ENCODE data around the gene KCNQ2.

KCNQ2 gene

DNA sequence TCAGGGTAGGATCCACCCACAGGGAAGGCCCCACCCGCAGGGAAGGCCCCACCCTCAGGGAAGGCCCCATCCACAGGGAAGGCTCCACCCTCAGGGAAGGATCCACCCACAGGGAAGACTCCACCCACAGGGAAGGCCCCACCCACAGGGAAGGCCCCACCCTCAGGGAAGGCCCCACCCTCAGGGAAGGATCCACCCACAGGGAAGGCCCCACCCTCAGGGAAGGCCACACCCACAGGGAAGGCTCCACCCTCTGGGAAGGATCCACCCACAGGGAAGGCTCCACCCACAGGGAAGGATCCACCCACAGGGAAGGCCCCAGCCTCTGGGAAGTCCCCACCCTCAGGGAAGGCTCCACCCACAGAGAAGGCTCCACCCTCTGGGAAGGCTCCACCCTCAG is 40.5 kb downstream of the KCNQ2 start:
- 0% methylated on average over 1 of the region's 1 CpG; no CpG with 5 or more reads in 1 of the 2 experiments for WGBS, 2 experiments (ENCODE audit: insufficient coverage in 2 of 2)
- Histone ChIP-seq H3K36me3 (ENCODE audit: control insufficient read depth, insufficient read depth, low read length) (no peaks in the 10 kb centered on the region), H3K4me3 (ENCODE audit: extremely low read depth, insufficient read depth, low read length, poor library complexity, severe bottlenecking) (no peak overlapping the region), H3K9me3 (ENCODE audit: control insufficient read depth, low read length) (no peaks in the 10 kb centered on the region), H3K4me1 (ENCODE audit: control insufficient read depth, insufficient read depth, low read length, poor library complexity, severe bottlenecking) (no peaks in the 10 kb centered on the region), H3K27ac (ENCODE audit: low read depth, low read length, severe bottlenecking) (no peak overlapping the region)

DNA sequence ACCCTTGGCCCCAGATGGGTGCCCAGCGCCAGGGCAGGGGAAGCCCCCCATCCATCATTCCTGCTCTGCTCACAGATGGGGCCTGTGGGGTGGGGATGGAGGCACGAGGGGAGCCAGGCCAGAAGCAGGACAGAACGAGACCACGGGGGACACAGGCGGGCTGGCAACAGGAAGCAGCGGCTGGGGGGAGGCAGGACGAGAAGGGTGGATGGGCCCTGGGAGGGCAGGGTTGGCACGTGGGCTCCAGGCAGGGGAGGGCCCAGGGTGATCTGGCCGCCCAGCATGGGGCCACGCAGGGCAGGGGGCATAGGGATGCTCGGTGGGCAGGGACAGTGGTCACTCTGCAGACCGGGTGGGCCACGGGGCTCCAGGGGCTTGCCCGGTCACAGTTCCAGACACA is 41.6 kb downstream of the KCNQ2 start:
- Histone ChIP-seq H3K27ac (ENCODE audit: low read depth, low read length, severe bottlenecking) (no peak overlapping the region), H3K4me3 (ENCODE audit: extremely low read depth, insufficient read depth, low read length, poor library complexity, severe bottlenecking) (no peak overlapping the region), H3K4me1 (ENCODE audit: control insufficient read depth, insufficient read depth, low read length, poor library complexity, severe bottlenecking) (no peaks in the 10 kb centered on the region), H3K36me3 (ENCODE audit: control insufficient read depth, insufficient read depth, low read length) (no peaks in the 10 kb centered on the region), H3K9me3 (ENCODE audit: control insufficient read depth, low read length) (no peaks in the 10 kb centered on the region)
- WGBS, 2 experiments (ENCODE audit: insufficient coverage in 2 of 2) = 88 to 93% methylated on average over 9 to 10 of the region's 14 CpGs

DNA sequence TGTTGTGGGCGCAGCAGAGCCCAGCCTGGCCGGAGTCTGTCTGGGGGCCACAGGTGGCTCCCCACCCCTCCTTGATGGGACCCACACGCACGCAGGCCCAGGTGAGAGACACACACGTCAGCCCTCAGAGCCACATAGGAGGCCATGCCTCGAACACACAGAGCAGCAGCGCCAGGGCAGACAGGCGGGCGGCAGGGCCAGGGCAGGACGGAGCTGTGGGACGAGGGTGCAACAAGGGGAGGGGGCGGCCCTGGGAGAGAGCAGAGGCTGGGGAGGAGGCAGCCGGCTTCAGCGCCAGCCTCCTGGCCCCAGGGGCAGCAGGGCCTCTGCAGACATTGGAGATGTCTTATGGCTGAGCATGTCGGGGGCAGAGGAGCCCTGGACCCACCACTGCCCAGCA is 42.5 kb downstream of the KCNQ2 start:
- H3K36me3 ChIP-seq (ENCODE audit: control insufficient read depth, insufficient read depth, low read length) = no peaks in the 10 kb centered on the region
- no peaks in the 10 kb centered on the region for H3K9me3 ChIP-seq (ENCODE audit: control insufficient read depth, low read length)
- H3K4me3 ChIP-seq (ENCODE audit: extremely low read depth, insufficient read depth, low read length, poor library complexity, severe bottlenecking) = no peak overlapping the region
- WGBS, 2 experiments (ENCODE audit: insufficient coverage in 2 of 2) = 94 to 98% methylated on average over 14 to 15 of the region's 15 CpGs
- H3K4me1 ChIP-seq (ENCODE audit: control insufficient read depth, insufficient read depth, low read length, poor library complexity, severe bottlenecking) = no peaks in the 10 kb centered on the region
- no peak overlapping the region for H3K27ac ChIP-seq (ENCODE audit: low read depth, low read length, severe bottlenecking)

DNA sequence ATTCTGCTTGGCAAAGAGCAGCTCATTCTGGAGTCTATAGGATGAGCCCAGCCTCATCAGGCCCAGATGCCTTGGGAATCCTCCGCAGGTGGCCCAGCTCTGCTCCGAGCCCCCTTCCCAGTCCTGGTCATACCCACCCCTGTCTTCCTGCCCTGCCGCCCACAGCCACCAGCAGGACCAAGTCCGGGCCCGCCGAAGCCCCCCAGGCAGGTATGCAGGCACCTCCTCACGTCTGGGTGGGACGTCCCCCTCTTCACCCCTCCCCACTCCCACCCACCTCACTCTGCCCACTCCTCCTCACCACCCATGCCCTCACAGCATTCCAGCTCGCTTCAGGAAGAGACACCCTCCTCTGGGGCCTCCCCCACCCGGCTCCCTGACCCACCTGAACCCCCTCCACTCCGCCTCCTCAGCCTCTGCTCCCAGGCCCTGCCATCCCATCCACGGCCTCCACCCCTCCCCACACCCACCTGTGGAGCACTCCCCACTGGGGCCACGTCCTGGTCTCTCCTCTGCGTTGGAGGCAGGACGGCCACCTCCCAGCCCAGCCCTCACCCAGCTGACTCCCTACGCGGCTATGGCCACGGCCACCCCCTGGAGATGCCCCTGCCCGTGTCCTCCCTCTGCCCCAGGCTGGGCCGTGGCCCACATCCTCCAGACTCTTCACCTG is 43.4 kb downstream of the KCNQ2 start:
- H3K4me3 ChIP-seq (ENCODE audit: extremely low read depth, insufficient read depth, low read length, poor library complexity, severe bottlenecking) = no peak overlapping the region
- H3K36me3 ChIP-seq (ENCODE audit: control insufficient read depth, insufficient read depth, low read length) = no peaks in the 10 kb centered on the region
- no peaks in the 10 kb centered on the region for H3K9me3 ChIP-seq (ENCODE audit: control insufficient read depth, low read length)
- WGBS, 2 experiments (ENCODE audit: insufficient coverage in 2 of 2) = 92 to 93% methylated on average over 9 to 20 of the region's 20 CpGs
- no peak overlapping the region for H3K27ac ChIP-seq (ENCODE audit: low read depth, low read length, severe bottlenecking)
- no peaks in the 10 kb centered on the region for H3K4me1 ChIP-seq (ENCODE audit: control insufficient read depth, insufficient read depth, low read length, poor library complexity, severe bottlenecking)

DNA sequence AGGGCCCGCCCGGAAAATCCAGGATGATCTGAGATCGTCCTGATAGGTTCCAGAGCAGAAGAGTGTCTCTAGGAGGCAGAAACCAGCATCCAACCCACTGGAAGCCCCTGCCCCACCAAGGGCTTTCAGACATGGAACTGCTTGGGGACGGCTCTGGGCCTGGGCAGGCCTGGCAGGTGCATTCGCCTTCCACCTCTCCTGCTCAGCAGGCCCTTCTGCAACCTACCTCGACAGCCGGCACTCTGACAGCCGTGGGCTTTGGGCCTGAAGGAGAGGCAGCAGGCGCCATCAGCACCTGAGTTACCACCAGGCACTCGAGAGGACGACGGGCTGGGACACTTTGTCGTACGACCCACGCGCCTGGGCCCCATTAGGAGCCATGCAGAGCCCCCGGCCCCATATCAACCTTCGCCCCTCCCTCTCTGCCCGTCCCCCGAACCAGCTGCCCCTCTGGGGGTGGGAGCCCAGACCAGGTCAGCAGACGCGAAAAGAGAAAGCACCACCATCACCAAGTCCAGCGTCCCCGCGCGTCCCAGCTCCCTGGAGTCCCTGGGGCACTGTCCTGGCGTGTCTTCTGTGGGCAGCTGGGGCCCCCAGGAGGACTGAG is 44.6 kb downstream of the KCNQ2 start:
- Histone ChIP-seq H3K36me3 (ENCODE audit: control insufficient read depth, insufficient read depth, low read length) (no peaks in the 10 kb centered on the region), H3K4me1 (ENCODE audit: control insufficient read depth, insufficient read depth, low read length, poor library complexity, severe bottlenecking) (no peaks in the 10 kb centered on the region), H3K4me3 (ENCODE audit: extremely low read depth, insufficient read depth, low read length, poor library complexity, severe bottlenecking) (no peak overlapping the region), H3K27ac (ENCODE audit: low read depth, low read length, severe bottlenecking) (no peak overlapping the region), H3K9me3 (ENCODE audit: control insufficient read depth, low read length) (no peaks in the 10 kb centered on the region)
- 90 to 95% methylated on average over 18 to 19 of the region's 27 CpGs for WGBS, 2 experiments (ENCODE audit: insufficient coverage in 2 of 2)

DNA sequence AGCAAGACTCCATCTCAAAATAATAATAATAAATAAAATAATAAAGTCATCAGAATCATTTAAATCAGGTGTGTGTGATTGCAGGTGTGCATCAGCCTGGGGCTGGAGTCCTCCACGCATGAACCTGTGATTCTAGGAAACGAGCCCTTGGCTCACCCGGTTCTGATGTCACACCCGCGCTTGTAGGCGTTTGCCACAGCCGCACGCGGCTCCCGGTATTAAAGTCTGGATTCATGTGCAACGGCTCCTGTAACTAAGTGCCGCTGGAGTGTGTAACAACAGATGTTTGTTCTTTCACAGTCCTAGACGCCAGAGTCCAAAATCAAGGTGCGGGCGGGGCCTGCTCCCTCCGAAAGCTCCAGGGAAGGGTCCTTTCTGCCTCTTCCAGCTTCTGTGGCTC is 45.2 kb downstream of the KCNQ2 start:
- 95 to 96% methylated on average over 16 of the region's 16 CpGs for WGBS, 2 experiments (ENCODE audit: insufficient coverage in 2 of 2)
- no peak overlapping the region for H3K27ac ChIP-seq (ENCODE audit: low read depth, low read length, severe bottlenecking)
- no peaks in the 10 kb centered on the region for H3K4me1 ChIP-seq (ENCODE audit: control insufficient read depth, insufficient read depth, low read length, poor library complexity, severe bottlenecking)
- H3K36me3 ChIP-seq (ENCODE audit: control insufficient read depth, insufficient read depth, low read length) = no peaks in the 10 kb centered on the region
- no peaks in the 10 kb centered on the region for H3K9me3 ChIP-seq (ENCODE audit: control insufficient read depth, low read length)
- H3K4me3 ChIP-seq (ENCODE audit: extremely low read depth, insufficient read depth, low read length, poor library complexity, severe bottlenecking) = no peak overlapping the region

DNA sequence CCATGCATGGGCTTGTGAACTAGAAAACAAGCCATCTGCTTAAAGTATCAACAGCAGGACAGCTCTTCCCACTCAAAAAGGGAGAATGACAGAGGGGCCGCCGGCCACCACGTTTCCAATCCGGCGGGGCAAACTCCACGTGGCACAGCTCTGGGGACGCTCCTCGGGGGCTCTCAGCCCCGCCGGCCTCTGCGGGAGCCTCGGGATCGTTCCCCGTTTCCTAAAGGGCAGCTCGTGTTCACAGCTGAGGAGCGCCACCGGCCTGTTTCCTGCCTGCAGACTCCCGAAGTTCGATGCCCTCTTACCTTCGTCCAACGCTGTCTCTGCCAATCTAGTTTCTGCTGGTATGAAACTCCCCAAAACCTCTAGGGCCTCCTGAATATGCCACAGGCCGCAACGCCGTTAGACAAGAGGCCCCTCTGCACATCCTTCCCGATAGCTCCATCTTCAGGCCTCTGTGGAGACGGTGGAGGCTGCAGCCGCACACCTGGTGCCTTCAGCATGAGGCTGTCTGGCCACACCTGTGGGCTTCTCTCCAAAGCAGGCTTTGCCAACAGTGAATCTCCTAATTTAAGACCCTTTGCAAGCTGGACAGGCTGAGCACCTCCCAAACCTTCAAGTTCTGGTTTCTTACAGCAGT is 46.5 kb downstream of the KCNQ2 start:
- no peaks in the 10 kb centered on the region for H3K36me3 ChIP-seq (ENCODE audit: control insufficient read depth, insufficient read depth, low read length)
- H3K9me3 ChIP-seq (ENCODE audit: control insufficient read depth, low read length) = no peaks in the 10 kb centered on the region
- no peak overlapping the region for H3K27ac ChIP-seq (ENCODE audit: low read depth, low read length, severe bottlenecking)
- no peaks in the 10 kb centered on the region for H3K4me1 ChIP-seq (ENCODE audit: control insufficient read depth, insufficient read depth, low read length, poor library complexity, severe bottlenecking)
- no peak overlapping the region for H3K4me3 ChIP-seq (ENCODE audit: extremely low read depth, insufficient read depth, low read length, poor library complexity, severe bottlenecking)
- 95% methylated on average over 27 of the region's 27 CpGs for WGBS, 2 experiments (ENCODE audit: insufficient coverage in 2 of 2)

DNA sequence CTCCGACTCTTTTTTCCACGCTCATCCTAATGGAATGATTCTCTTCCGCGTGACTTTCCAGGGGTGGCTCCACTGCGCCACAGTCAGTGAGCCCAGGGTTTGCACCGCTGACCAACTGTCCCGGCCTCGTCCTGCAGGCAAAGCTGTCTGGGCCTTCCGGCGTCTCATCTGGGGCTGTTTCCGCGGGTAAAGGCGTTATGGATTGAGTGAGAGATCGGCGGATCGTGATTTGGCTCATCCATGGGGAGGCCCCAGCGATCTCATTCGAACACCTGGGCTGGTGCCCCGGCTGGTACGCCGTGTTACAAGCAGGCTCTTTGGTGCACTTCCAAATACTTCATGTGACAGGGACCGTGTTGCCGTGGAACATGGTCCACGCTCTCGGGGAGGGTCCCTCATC is 47.8 kb downstream of the KCNQ2 start:
- H3K27ac ChIP-seq (ENCODE audit: low read depth, low read length, severe bottlenecking) = no peak overlapping the region
- H3K36me3 ChIP-seq (ENCODE audit: control insufficient read depth, insufficient read depth, low read length) = no peaks in the 10 kb centered on the region
- H3K4me1 ChIP-seq (ENCODE audit: control insufficient read depth, insufficient read depth, low read length, poor library complexity, severe bottlenecking) = no peaks in the 10 kb centered on the region
- H3K9me3 ChIP-seq (ENCODE audit: control insufficient read depth, low read length) = no peaks in the 10 kb centered on the region
- no peak overlapping the region for H3K4me3 ChIP-seq (ENCODE audit: extremely low read depth, insufficient read depth, low read length, poor library complexity, severe bottlenecking)
- 86 to 87% methylated on average over 25 of the region's 25 CpGs for WGBS, 2 experiments (ENCODE audit: insufficient coverage in 2 of 2)

DNA sequence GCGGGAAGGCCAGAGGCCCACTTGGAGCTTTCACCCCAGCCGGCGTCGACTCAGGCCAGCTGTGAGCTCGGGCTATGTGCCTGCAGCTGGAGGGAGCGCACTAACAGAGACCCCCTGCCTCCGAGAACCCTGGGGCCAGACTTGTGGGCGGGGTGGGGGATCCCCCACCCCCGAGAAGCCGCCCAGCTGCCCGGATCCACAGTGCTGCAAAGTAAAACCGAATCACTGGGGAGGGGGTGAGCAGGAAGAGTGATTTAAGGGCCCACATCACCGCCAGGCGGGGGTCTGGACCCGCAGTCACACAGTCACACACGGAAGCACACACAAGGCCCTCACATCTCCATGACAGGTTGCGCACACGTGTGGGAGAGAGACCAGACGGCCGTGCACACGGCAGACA is 48.7 kb downstream of the KCNQ2 start:
- Histone ChIP-seq H3K36me3 (ENCODE audit: control insufficient read depth, insufficient read depth, low read length) (no peaks in the 10 kb centered on the region), H3K27ac (ENCODE audit: low read depth, low read length, severe bottlenecking) (no peak overlapping the region), H3K4me1 (ENCODE audit: control insufficient read depth, insufficient read depth, low read length, poor library complexity, severe bottlenecking) (no peaks in the 10 kb centered on the region), H3K9me3 (ENCODE audit: control insufficient read depth, low read length) (no peaks in the 10 kb centered on the region), H3K4me3 (ENCODE audit: extremely low read depth, insufficient read depth, low read length, poor library complexity, severe bottlenecking) (no peak overlapping the region)
- 86 to 87% methylated on average over 18 to 21 of the region's 21 CpGs for WGBS, 2 experiments (ENCODE audit: insufficient coverage in 2 of 2)

DNA sequence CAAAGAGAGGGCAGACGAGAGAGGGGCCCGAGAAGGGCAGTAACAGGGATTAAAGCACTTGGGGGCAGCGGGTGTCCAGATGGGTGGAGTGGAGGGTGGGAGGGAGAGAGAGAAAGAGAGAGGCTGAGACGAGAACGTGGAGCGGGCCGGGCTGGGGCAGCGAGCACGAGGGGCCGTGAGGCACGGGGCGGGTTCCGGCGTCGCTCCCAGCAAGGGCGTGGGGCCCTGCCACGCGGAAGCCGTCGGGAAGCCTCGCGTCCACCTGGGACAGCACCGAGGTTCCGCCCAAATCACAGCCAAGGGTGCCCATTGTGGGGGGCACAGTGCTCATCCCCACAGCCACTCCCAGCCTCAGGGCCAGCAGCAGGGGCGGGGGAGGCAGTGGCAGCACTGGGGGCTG is 49.8 kb downstream of the KCNQ2 start:
- Histone ChIP-seq H3K4me1 (ENCODE audit: control insufficient read depth, insufficient read depth, low read length, poor library complexity, severe bottlenecking) (no peaks in the 10 kb centered on the region), H3K27ac (ENCODE audit: low read depth, low read length, severe bottlenecking) (no peak overlapping the region), H3K9me3 (ENCODE audit: control insufficient read depth, low read length) (no peaks in the 10 kb centered on the region), H3K36me3 (ENCODE audit: control insufficient read depth, insufficient read depth, low read length) (no peaks in the 10 kb centered on the region), H3K4me3 (ENCODE audit: extremely low read depth, insufficient read depth, low read length, poor library complexity, severe bottlenecking) (no peak overlapping the region)
- WGBS, 2 experiments (ENCODE audit: insufficient coverage in 2 of 2) = 90 to 94% methylated on average over 22 to 24 of the region's 25 CpGs

DNA sequence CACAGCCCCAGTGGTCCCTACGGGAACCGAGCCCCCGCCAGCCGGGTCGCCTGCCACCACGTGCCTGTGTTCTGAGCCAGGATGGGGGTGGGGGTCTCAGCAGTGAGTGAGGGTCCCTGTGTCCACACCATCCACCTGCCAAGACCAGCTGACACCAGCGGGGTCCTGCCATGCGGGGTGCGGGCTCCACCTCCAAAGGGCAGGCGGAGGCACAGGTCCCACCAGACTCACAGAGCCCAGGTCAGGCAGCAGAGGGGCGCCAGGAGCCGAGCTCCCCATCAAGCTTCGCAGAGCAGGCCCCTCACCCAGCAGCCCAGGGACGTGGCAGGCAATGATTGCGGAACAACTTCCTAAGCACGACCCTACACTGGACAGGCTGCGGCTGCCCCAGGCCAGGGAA is 50.5 kb downstream of the KCNQ2 start:
- H3K4me3 ChIP-seq (ENCODE audit: extremely low read depth, insufficient read depth, low read length, poor library complexity, severe bottlenecking) = no peak overlapping the region
- no peak overlapping the region for H3K27ac ChIP-seq (ENCODE audit: low read depth, low read length, severe bottlenecking)
- H3K9me3 ChIP-seq (ENCODE audit: control insufficient read depth, low read length) = no peaks in the 10 kb centered on the region
- no peaks in the 10 kb centered on the region for H3K36me3 ChIP-seq (ENCODE audit: control insufficient read depth, insufficient read depth, low read length)
- WGBS, 2 experiments (ENCODE audit: insufficient coverage in 2 of 2) = 91 to 92% methylated on average over 11 to 17 of the region's 17 CpGs
- H3K4me1 ChIP-seq (ENCODE audit: control insufficient read depth, insufficient read depth, low read length, poor library complexity, severe bottlenecking) = peaks cover 2% of the 10 kb centered on the region

Measured in mesodermal cell (in vitro differentiated cells).